ENCODE measurements around the gene BAZ2B.
"Not testable (repeated sequence)": the region's sequence is repeated elsewhere in the genome, so short reads cannot be mapped to it uniquely, and the experiment has no call there.

BAZ2B gene

GRCh38 chr2:159362094-159362493, 254.3 kb downstream of the BAZ2B start:
- ChIA-PET CTCF (no interaction called here), POLR2A (ENCODE audit: low non-redundant PET) (no interaction called here)
- TF ChIP-seq CTCF (conservative IDR thresholded peaks at IDR 0.05; ENCODE audit: low read depth), result no peak
- no peak overlapping the region for H3K27ac ChIP-seq
- DNase-seq (ENCODE audit: low spot score), result no peak

- DNase-seq (ENCODE audit: low spot score); H3K27ac ChIP-seq; POLR2A ChIA-PET (ENCODE audit: low non-redundant PET); CTCF ChIA-PET: not testable (repeated sequence)
Observed at GRCh38 chr2:159361603-159362002, 254.7 kb downstream of the BAZ2B start.

GRCh38 chr2:159356053-159356554, 260.2 kb downstream of the BAZ2B start:
- no peak overlapping the region for H3K27ac ChIP-seq
- ChIA-PET POLR2A (ENCODE audit: low non-redundant PET) (no interaction called here), CTCF (no interaction called here)
- DNase-seq (ENCODE audit: low spot score), result no peak
- no peak for TF ChIP-seq CTCF (conservative IDR thresholded peaks at IDR 0.05; ENCODE audit: low read depth)

GRCh38 chr2:159351977-159352376, 264.4 kb downstream of the BAZ2B start:
- DNase-seq (ENCODE audit: low spot score), result no peak
- POLR2A ChIA-PET (ENCODE audit: low non-redundant PET), result no interaction called here
- TF ChIP-seq CTCF (conservative IDR thresholded peaks at IDR 0.05; ENCODE audit: low read depth), result no peak
- CTCF ChIA-PET, result no interaction called here
- H3K27ac ChIP-seq, result no peak overlapping the region

GRCh38 chr2:159349674-159350299, 266.6 kb downstream of the BAZ2B start:
- CTCF ChIA-PET, result no interaction called here
- no peak for TF ChIP-seq CTCF (conservative IDR thresholded peaks at IDR 0.05; ENCODE audit: low read depth)
- no peak for DNase-seq (ENCODE audit: low spot score)
- no peak overlapping the region for H3K27ac ChIP-seq
- POLR2A ChIA-PET (ENCODE audit: low non-redundant PET), result no interaction called here

GRCh38 chr2:159326569-159327255, 289.6 kb downstream of the BAZ2B start:
- POLR2A ChIA-PET (ENCODE audit: low non-redundant PET), result no interaction called here
- peak overlapping the region; percentile 71 for H3K27ac ChIP-seq
- no peak for TF ChIP-seq CTCF (conservative IDR thresholded peaks at IDR 0.05; ENCODE audit: low read depth)
- DNase-seq (ENCODE audit: low spot score), result peak; percentile 11
- CTCF ChIA-PET, result interaction anchor here (0.7 kb wide), 1 partner anchor 125 kb away, joined by 3 read pairs; no protein-coding TSS in a partner anchor

- DNase-seq (ENCODE audit: low spot score), result no peak
- no peak for TF ChIP-seq CTCF (conservative IDR thresholded peaks at IDR 0.05; ENCODE audit: low read depth)
- ChIA-PET POLR2A (ENCODE audit: low non-redundant PET) (no interaction called here), CTCF (no interaction called here)
- no peak overlapping the region for H3K27ac ChIP-seq
Observed at GRCh38 chr2:159322419-159322818, 293.9 kb downstream of the BAZ2B start.
